HEK293 (cell line): ENCODE data around the gene ANAPC5.

Experiments used
- CTCF ChIA-PET: fragments of 350-600 bp; formaldehyde crosslinking; extraction: SDS; loops from one replicate; lab custom pipeline; 2021; ENCODE audit warnings: antibody characterized with exemption; lab: Yijun Ruan, JAX
- POLR2A ChIA-PET: fragments of 300-600 bp; formaldehyde crosslinking; extraction: SDS; loops from one replicate; lab custom pipeline; 2020; ENCODE audit warnings: antibody characterized with exemption, inconsistent platforms; lab: Yijun Ruan, JAX
- H3K27ac ChIP-seq: fragments of 200-500 bp; sonication (Bioruptor generic); 2 replicates; pipeline ENCODE4 v1.5.1; 2014; ENCODE audit warnings: low read depth, low read length, control low read depth, inconsistent platforms; ENCODE audit errors: extremely low read depth
- H3K36me3 ChIP-seq, 2 experiments: fragments of 200-500 bp in 1 of 2; sonication (Bioruptor generic) in 1 of 2; 1 replicate in 1 of 2; 2 replicates in 1 of 2; pipeline ENCODE4 v1.5.1; 2014 to 2017; ENCODE audit warnings: inconsistent platforms in 2 of 2, low read length in 2 of 2; ENCODE audit not compliant: control insufficient read depth in 2 of 2, insufficient read depth in 1 of 2
- H3K4me1 ChIP-seq: fragments of 200-500 bp; sonication (Bioruptor generic); 2 replicates; pipeline ENCODE4 v1.5.1; 2014; ENCODE audit warnings: mild to moderate bottlenecking, low read length, inconsistent platforms; ENCODE audit not compliant: control insufficient read depth, insufficient read depth
- H3K4me3 ChIP-seq: 2 replicates; pipeline ENCODE4 v1.5.1; 2011; ENCODE audit warnings: low read depth, mild to moderate bottlenecking, control low read depth, low read length, moderate library complexity
- H3K9me3 ChIP-seq: fragments of 200-500 bp; sonication (Bioruptor generic); 2 replicates; pipeline ENCODE4 v1.5.1; 2014; ENCODE audit warnings: low read depth, low read length, inconsistent platforms; ENCODE audit not compliant: control insufficient read depth, insufficient read depth
- EGR2 ChIP-seq: fragments of 450-650 bp; formaldehyde crosslinking; IDR thresholded peaks from 2 replicates; pipeline ENCODE4 v1.5.1; 2016; ENCODE audit warnings: low read depth, missing biosample characterization, missing genetic modification characterization
- HIC1 ChIP-seq: fragments of 450-650 bp; formaldehyde crosslinking; IDR thresholded peaks from 2 replicates; pipeline ENCODE4 v1.5.1; 2016; ENCODE audit warnings: missing biosample characterization, missing genetic modification characterization
- HOXA7 ChIP-seq: sonication (generic); formaldehyde crosslinking; IDR thresholded peaks from 2 replicates; pipeline ENCODE4 v1.8.1; 2022; ENCODE audit warnings: missing genetic modification reagents, borderline replicate concordance
- HOXC10 ChIP-seq: sonication (generic); formaldehyde crosslinking; IDR thresholded peaks from 2 replicates; pipeline ENCODE4 v1.8.1; 2023; ENCODE audit warnings: mild to moderate bottlenecking, missing genetic modification reagents
- PBX3 ChIP-seq: sonication (generic); formaldehyde crosslinking; IDR thresholded peaks from 2 replicates; pipeline ENCODE4 v1.8.1; 2022; ENCODE audit warnings: mild to moderate bottlenecking, moderate library complexity, missing genetic modification reagents
- SCRT1 ChIP-seq: fragments of 450-650 bp; formaldehyde crosslinking; IDR thresholded peaks from 2 replicates; pipeline ENCODE4 v1.5.1; 2016; ENCODE audit warnings: missing biosample characterization, missing genetic modification characterization, borderline replicate concordance
- SCRT2 ChIP-seq: fragments of 450-650 bp; formaldehyde crosslinking; IDR thresholded peaks from 2 replicates; pipeline ENCODE4 v1.5.1; 2016; ENCODE audit warnings: missing biosample characterization, missing genetic modification characterization
- ZBTB21 ChIP-seq: fragments of 450-650 bp; formaldehyde crosslinking; IDR thresholded peaks from 2 replicates; pipeline ENCODE4 v1.5.1; 2017; ENCODE audit warnings: missing biosample characterization, missing genetic modification characterization
- ZFP3 ChIP-seq: fragments of 450-650 bp; formaldehyde crosslinking; IDR thresholded peaks from 2 replicates; pipeline ENCODE4 v1.5.1; 2016; ENCODE audit warnings: low read depth, missing biosample characterization, missing genetic modification characterization
- ZIC2 ChIP-seq: fragments of 450-650 bp; formaldehyde crosslinking; IDR thresholded peaks from 2 replicates; pipeline ENCODE4 v1.5.1; 2016; ENCODE audit warnings: missing biosample characterization, missing genetic modification characterization
- ZNF140 ChIP-seq: fragments of 450-650 bp; formaldehyde crosslinking; IDR thresholded peaks from 2 replicates; pipeline ENCODE4 v1.5.1; 2016; ENCODE audit warnings: missing biosample characterization, missing genetic modification characterization
- ZNF146 ChIP-seq: fragments of 450-650 bp; formaldehyde crosslinking; IDR thresholded peaks from 2 replicates; pipeline ENCODE4 v1.5.1; 2016; ENCODE audit warnings: missing biosample characterization, missing genetic modification characterization
- ZNF157 ChIP-seq: fragments of 450-650 bp; formaldehyde crosslinking; IDR thresholded peaks from 2 replicates; pipeline ENCODE4 v1.5.1; 2016; ENCODE audit warnings: missing biosample characterization, missing genetic modification characterization
- ZNF169 ChIP-seq: fragments of 450-650 bp; formaldehyde crosslinking; IDR thresholded peaks from 2 replicates; pipeline ENCODE4 v1.5.1; 2016; ENCODE audit warnings: missing biosample characterization, missing genetic modification characterization
- ZNF202 ChIP-seq: fragments of 450-650 bp; formaldehyde crosslinking; IDR thresholded peaks from 2 replicates; pipeline ENCODE4 v1.5.1; 2016; ENCODE audit warnings: missing biosample characterization, missing genetic modification characterization, borderline replicate concordance
- ZNF354C ChIP-seq: fragments of 450-650 bp; formaldehyde crosslinking; IDR thresholded peaks from 2 replicates; pipeline ENCODE4 v1.5.1; 2016; ENCODE audit warnings: missing biosample characterization, missing genetic modification characterization, low read depth, borderline replicate concordance
- ZNF366 ChIP-seq: fragments of 450-650 bp; formaldehyde crosslinking; conservative IDR thresholded peaks from 2 replicates; pipeline ENCODE4 v1.5.1; 2016; ENCODE audit warnings: missing biosample characterization, missing genetic modification characterization
- ZNF394 ChIP-seq: fragments of 450-650 bp; formaldehyde crosslinking; IDR thresholded peaks from 2 replicates; pipeline ENCODE4 v1.5.1; 2016; ENCODE audit warnings: missing biosample characterization, missing genetic modification characterization, mild to moderate bottlenecking, moderate library complexity, borderline replicate concordance
- ZNF670 ChIP-seq: fragments of 450-650 bp; formaldehyde crosslinking; IDR thresholded peaks from 2 replicates; pipeline ENCODE4 v1.5.1; 2016; ENCODE audit warnings: missing biosample characterization, missing genetic modification characterization, low read depth
- ZNF777 ChIP-seq: fragments of 450-650 bp; formaldehyde crosslinking; IDR thresholded peaks from 2 replicates; pipeline ENCODE4 v1.5.1; 2017; ENCODE audit warnings: missing biosample characterization, missing genetic modification characterization, borderline replicate concordance
- ZNF830 ChIP-seq: fragments of 450-650 bp; IDR thresholded peaks from 2 replicates; pipeline ENCODE4 v1.5.0; 2018; ENCODE audit warnings: missing biosample characterization, missing genetic modification characterization, low read depth, mild to moderate bottlenecking, moderate library complexity
- ZNF837 ChIP-seq: fragments of 450-650 bp; formaldehyde crosslinking; IDR thresholded peaks from 2 replicates; pipeline ENCODE4 v1.5.1; 2016; ENCODE audit warnings: missing biosample characterization, missing genetic modification characterization
- ZSCAN5A ChIP-seq: fragments of 450-650 bp; formaldehyde crosslinking; IDR thresholded peaks from 2 replicates; pipeline ENCODE4 v1.5.1; 2016; ENCODE audit warnings: missing biosample characterization, missing genetic modification characterization

The ANAPC5 gene

GRCh38 chr12:121278169-121279070, 73.8 kb downstream of the ANAPC5 start:
- Histone ChIP-seq H3K4me1 (no peaks in the 10 kb centered on the region), H3K27ac (no peak overlapping the region), H3K9me3 (no peaks in the 10 kb centered on the region), H3K36me3 (peaks cover 3 to 8% of the 10 kb centered on the region in 2 experiments; a peak in 2 of 3 replicates)
- CTCF ChIA-PET = interaction anchor here (0.7 to 1.3 kb wide), 2 partner anchors 57 to 495 kb away, joined by 3 read pairs; no protein-coding TSS in a partner anchor
- no peak for TF ChIP-seq ZNF157 (tag by site-specific recombination)
- TF ChIP-seq ZNF354C = no peak
- no peak for TF ChIP-seq ZFP3 (tag by site-specific recombination)
- TF ChIP-seq ZNF169 (tag by site-specific recombination) = no peak
- TF ChIP-seq SCRT2 (tag by site-specific recombination) = peak; percentile 82
- 0 out of 2 replicates have a peak, but pooled peaks have one; percentile 14 for TF ChIP-seq SCRT1 (tag by site-specific recombination)
- TF ChIP-seq, all 188 proteins: peak for 2
- no peak overlapping the region for H3K4me3 ChIP-seq
- POLR2A ChIA-PET = interaction anchor here (0.6 kb wide), 1 partner anchor 74 kb away, joined by 4 read pairs; the partner anchor contains the start of gene ANAPC5

- Histone ChIP-seq H3K27ac (no peak overlapping the region), H3K4me1 (no peaks in the 10 kb centered on the region), H3K9me3 (no peaks in the 10 kb centered on the region), H3K4me3 (no peak overlapping the region), H3K36me3 (peaks cover 3 to 14% of the 10 kb centered on the region in 2 experiments; a peak in 2 of 3 replicates)
- CTCF ChIA-PET = no interaction called here
- POLR2A ChIA-PET = no interaction called here
- TF ChIP-seq HIC1 (tag by site-specific recombination) = no peak
- TF ChIP-seq ZNF146 (tag by site-specific recombination) = peak; percentile 99
- TF ChIP-seq ZNF140 = 0 out of 2 replicates have a peak, but pooled peaks have one; percentile 3
Observed at GRCh38 chr12:121277374-121277759, 74.8 kb downstream of the ANAPC5 start.

- TF ChIP-seq HOXC10 (CRISPR knock-in tag) (no peak), ZNF670 (no peak), ZNF837 (tag by site-specific recombination) (no peak), ZSCAN5A (tag by site-specific recombination) (no peak), PBX3 (CRISPR knock-in tag) (no peak), ZIC2 (tag by site-specific recombination) (no peak), ZNF394 (no peak), ZNF830 (no peak), ZNF202 (tag by site-specific recombination) (no peak), ZNF366 (tag by site-specific recombination) (no peak), ZBTB21 (tag by site-specific recombination) (no peak), EGR2 (tag by site-specific recombination) (no peak), HOXA7 (CRISPR knock-in tag) (no peak), ZNF777 (tag by site-specific recombination) (no peak)
- TF ChIP-seq, all 188 proteins: peak for 0
- ChIA-PET POLR2A (interaction anchor here (0.7 kb wide), 1 partner anchor 108 kb away, joined by 4 read pairs; no protein-coding TSS in a partner anchor), CTCF (interaction anchor here (1.3 kb wide), 1 partner anchor 21 kb away, joined by 3 read pairs; no protein-coding TSS in a partner anchor)
- H3K36me3 ChIP-seq = peaks cover 14 to 28% of the 10 kb centered on the region in 2 experiments; a peak in 2 of 3 replicates
- no peaks in the 10 kb centered on the region for H3K4me1 ChIP-seq
- no peaks in the 10 kb centered on the region for H3K9me3 ChIP-seq
- H3K4me3 ChIP-seq = no peak overlapping the region
- H3K27ac ChIP-seq = no peak overlapping the region
Observed at GRCh38 chr12:121274036-121274763, 78.0 kb downstream of the ANAPC5 start.
